CD4-positive, alpha-beta T cell (primary cell): ENCODE measurements around the gene SLC51A. TPM values are rescaled to one million over a fixed set of nuclear protein-coding genes. Genes with fewer than 3 reads are reported as not detected.

Experiments used
- ATAC-seq: fragments of 200-7000 bp; cut with Tn5 transposase; one replicate; pipeline ENCODE4 v1.10.0; 2022; ENCODE audit warnings: mild to moderate bottlenecking; ENCODE audit not compliant: poor library complexity
- CTCF ChIA-PET: fragments of 350-600 bp; sonication (Branson Sonifier 250); formaldehyde crosslinking; loops from one replicate; lab custom pipeline; 2021; ENCODE audit warnings: antibody characterized with exemption, inconsistent platforms; lab: Charles Lee
- POLR2A ChIA-PET: fragments of 350-600 bp; sonication (Branson Sonifier 250); formaldehyde crosslinking; loops from one replicate; lab custom pipeline; 2021; ENCODE audit warnings: antibody characterized with exemption, inconsistent platforms; lab: Charles Lee
- DNase-seq, 14 experiments: peaks; one replicate each; pipeline ENCODE4 v3.0.0-alpha.2; 2013 to 2020; ENCODE audit warnings: mixed read lengths in 2 of 14
- H3K27ac ChIP-seq, 2 donors: one replicate each; pipeline versions ENCODE4 v1.5.1 to v1.7.0; 2013; ENCODE audit warnings: low read length in 2 of 2, low read depth in 1 of 2, mild to moderate bottlenecking in 1 of 2
- H3K27me3 ChIP-seq, 2 experiments: 1 replicate in 1 of 2; 2 replicates in 1 of 2; pipeline versions ENCODE4 v1.6.1 to v1.7.0; 2013; ENCODE audit warnings: low read length in 2 of 2, control low read depth in 1 of 2, mild to moderate bottlenecking in 1 of 2, moderate library complexity in 1 of 2; ENCODE audit not compliant: insufficient read depth in 2 of 2, control insufficient read depth in 1 of 2
- H3K36me3 ChIP-seq: one replicate; pipeline ENCODE4 v1.6.1; 2013; ENCODE audit warnings: low read length, control low read depth; ENCODE audit not compliant: insufficient read depth
- H3K4me1 ChIP-seq: one replicate; pipeline ENCODE4 v1.6.1; 2013; ENCODE audit warnings: low read length, control low read depth; ENCODE audit not compliant: insufficient read depth
- H3K4me3 ChIP-seq: one replicate; pipeline ENCODE4 v1.5.1; 2013; ENCODE audit warnings: mild to moderate bottlenecking, low read length, moderate library complexity
- H3K9me3 ChIP-seq, 2 experiments: 1 replicate in 1 of 2; 2 replicates in 1 of 2; pipeline versions ENCODE4 v1.6.1 to v1.7.0; 2013; ENCODE audit warnings: low read length in 2 of 2, mild to moderate bottlenecking in 2 of 2, control low read depth in 1 of 2, moderate library complexity in 1 of 2; ENCODE audit not compliant: control insufficient read depth in 1 of 2, insufficient read depth in 1 of 2
- H3K27ac Mint-ChIP-seq: one replicate; pipeline ENCODE4 v1.8.0; 2020; ENCODE audit warnings: mixed read lengths
- H3K27me3 Mint-ChIP-seq: one replicate; pipeline ENCODE4 v1.8.0; 2021; ENCODE audit warnings: mixed read lengths
- H3K36me3 Mint-ChIP-seq: one replicate; pipeline ENCODE4 v1.8.0; 2021; ENCODE audit warnings: low read depth, mixed read lengths
- H3K4me1 Mint-ChIP-seq: one replicate; pipeline ENCODE4 v1.8.0; 2021; ENCODE audit warnings: low read depth, mixed read lengths
- H3K4me3 Mint-ChIP-seq: one replicate; pipeline ENCODE4 v1.8.0; 2020; ENCODE audit warnings: mild to moderate bottlenecking, mixed read lengths
- H3K9me3 Mint-ChIP-seq: one replicate; pipeline ENCODE4 v1.8.0; 2020; ENCODE audit warnings: mixed read lengths
- intact Hi-C, 2 experiments: fragments of 100-400 bp; cut with DNase I in 1 of 2; cut with micrococcal nuclease in 1 of 2; formaldehyde crosslinking; loops; one replicate each; pipeline versions ENCODE4 v1.15.1 to v1.9.0; 2023 to 2025; cut with DNase I, micrococcal nuclease
- total RNA-seq, 174 experiments: library from RNA in 2 of 174; stranded (reverse) in 2 of 174; gene quantifications; one replicate each; pipeline ENCODE4 v1.2.3 and lab custom pipeline; 2021 to 2026
- TF ChIP-seq, protein P1 (sequence below): fragments of 200-600 bp; IDR thresholded peaks from one replicate; pipeline ENCODE4 v1.8.0; 2022; ENCODE audit warnings: antibody characterized with exemption, mild to moderate bottlenecking

Gene SLC51A
- total RNA-seq, 2 experiments from 2014 or later: not detected

DNA sequence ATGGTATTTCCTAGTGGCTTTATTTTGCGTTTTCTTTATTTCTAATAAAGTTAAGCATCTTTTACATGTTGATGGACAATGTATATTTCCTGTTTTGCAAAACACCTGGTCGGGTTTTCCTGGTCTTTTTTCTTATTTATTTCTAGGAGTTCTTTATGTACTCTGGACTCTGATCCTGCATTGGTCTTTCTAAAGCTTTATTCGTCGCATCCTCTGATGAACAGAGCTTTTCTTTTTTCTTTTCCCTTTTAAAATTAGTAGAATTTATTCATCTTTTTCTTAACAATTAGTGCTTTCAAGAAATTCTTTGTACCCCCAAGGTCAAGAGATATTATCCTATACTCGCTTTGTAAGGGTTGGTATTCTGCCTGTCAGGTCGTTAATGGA lies 37.3 kb upstream of the SLC51A start:
- Histone ChIP-seq H3K36me3 (no peaks in the 10 kb centered on the region), H3K9me3 (no peaks in the 10 kb centered on the region), H3K4me3 (peak overlapping the region; percentile 42), H3K27ac (peak overlapping the region; percentile 74 to 87), H3K4me1 (peaks cover 61% of the 10 kb centered on the region), H3K27me3 (no peaks in the 10 kb centered on the region)
- ChIA-PET POLR2A (interaction anchor here (0.6 to 3.3 kb wide), 18 partner anchors 9 to 763 kb away, joined by 3 to 28 read pairs (median 4); partner anchors contain the start of genes DYNLT2B, FBXO45, NCBP2 and TFRC), CTCF (interaction anchor here (1.6 to 3.0 kb wide), 3 partner anchors 42 to 106 kb away, joined by 6 to 13 read pairs (median 6); no protein-coding TSS in a partner anchor)
- H3K27me3 Mint-ChIP-seq: no peaks in the 10 kb centered on the region
- peak overlapping the region; percentile 96 for H3K27ac Mint-ChIP-seq
- H3K4me3 Mint-ChIP-seq: peak overlapping the region; percentile 77
- intact Hi-C loops: loop anchor here in 1 of 2 experiments (1.0 kb wide), 2 partner anchors 40 to 97 kb away; partner anchors contain the start of gene TFRC
- H3K4me1 Mint-ChIP-seq: peaks cover 40% of the 10 kb centered on the region
- DNase-seq (no peak), ATAC-seq (no peak)
- H3K9me3 Mint-ChIP-seq: no peaks in the 10 kb centered on the region
- no peaks in the 10 kb centered on the region for H3K36me3 Mint-ChIP-seq
- TF ChIP-seq, protein P1, sequence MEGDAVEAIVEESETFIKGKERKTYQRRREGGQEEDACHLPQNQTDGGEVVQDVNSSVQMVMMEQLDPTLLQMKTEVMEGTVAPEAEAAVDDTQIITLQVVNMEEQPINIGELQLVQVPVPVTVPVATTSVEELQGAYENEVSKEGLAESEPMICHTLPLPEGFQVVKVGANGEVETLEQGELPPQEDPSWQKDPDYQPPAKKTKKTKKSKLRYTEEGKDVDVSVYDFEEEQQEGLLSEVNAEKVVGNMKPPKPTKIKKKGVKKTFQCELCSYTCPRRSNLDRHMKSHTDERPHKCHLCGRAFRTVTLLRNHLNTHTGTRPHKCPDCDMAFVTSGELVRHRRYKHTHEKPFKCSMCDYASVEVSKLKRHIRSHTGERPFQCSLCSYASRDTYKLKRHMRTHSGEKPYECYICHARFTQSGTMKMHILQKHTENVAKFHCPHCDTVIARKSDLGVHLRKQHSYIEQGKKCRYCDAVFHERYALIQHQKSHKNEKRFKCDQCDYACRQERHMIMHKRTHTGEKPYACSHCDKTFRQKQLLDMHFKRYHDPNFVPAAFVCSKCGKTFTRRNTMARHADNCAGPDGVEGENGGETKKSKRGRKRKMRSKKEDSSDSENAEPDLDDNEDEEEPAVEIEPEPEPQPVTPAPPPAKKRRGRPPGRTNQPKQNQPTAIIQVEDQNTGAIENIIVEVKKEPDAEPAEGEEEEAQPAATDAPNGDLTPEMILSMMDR: no peak

DNA sequence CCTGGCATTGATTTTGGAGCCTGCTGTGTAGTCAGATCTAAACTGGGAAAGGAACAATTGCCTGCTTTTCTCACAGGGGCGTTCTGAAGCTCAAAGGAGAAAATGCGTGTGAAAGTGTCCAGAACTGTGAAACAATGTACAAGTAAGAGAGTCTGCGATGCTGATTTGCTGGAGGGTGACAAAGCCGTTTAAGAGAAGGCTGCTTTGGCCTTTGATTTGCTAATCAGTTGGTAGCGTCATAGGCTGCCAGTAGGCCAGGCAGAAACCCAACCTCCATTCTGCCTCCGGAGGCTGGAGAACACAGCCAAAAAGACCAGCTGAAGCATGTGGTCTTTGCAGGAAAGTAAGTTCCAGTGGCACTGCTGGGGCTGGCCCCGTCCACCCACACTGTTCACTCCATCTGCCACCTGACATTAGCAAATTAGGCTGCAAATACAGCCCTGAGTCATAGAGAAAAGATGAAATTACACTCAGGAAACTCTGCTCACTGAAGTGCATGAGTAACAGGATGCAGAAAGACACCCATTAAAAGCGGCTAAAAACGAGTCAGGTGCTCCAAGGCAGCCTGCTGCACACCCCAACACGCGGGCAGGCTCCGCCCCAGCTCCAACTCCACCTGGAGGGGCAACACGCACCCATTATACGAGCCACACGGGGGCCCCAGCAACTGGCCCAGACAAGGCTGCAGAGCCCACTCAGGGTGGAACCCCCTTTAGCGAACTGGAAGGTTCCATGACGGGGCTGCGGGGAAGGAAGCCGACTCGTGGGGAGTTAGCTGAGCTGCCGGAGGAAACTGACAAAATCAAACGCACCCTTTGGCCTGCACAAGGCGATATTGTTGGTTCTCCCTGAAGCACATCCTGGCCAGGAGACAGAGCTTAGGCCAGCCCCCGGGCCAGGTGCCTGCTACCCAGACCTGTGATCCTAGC lies 36.7 kb upstream of the SLC51A start:
- ATAC-seq: peak; percentile 88
- intact Hi-C loops: loop anchor here (1.0 to 10.0 kb wide), 3 partner anchors 40 to 185 kb away; partner anchors contain the start of gene TFRC (in 1 of the 2)
- peaks cover 40% of the 10 kb centered on the region for H3K4me1 Mint-ChIP-seq
- POLR2A ChIA-PET: interaction anchor here (0.6 to 3.3 kb wide), 19 partner anchors 8 to 763 kb away, joined by 3 to 28 read pairs (median 4); partner anchors contain the start of genes DYNLT2B, FBXO45, NCBP2 and TFRC
- Histone ChIP-seq H3K27me3 (no peaks in the 10 kb centered on the region), H3K27ac (peak overlapping the region; percentile 74 to 87), H3K36me3 (no peaks in the 10 kb centered on the region), H3K9me3 (no peaks in the 10 kb centered on the region), H3K4me3 (peak overlapping the region; percentile 42), H3K4me1 (peaks cover 61% of the 10 kb centered on the region)
- DNase-seq: peak; percentile 49 to 92 (median 78)
- no peaks in the 10 kb centered on the region for H3K9me3 Mint-ChIP-seq
- H3K27ac Mint-ChIP-seq: peak overlapping the region; percentile 96
- no peaks in the 10 kb centered on the region for H3K36me3 Mint-ChIP-seq
- TF ChIP-seq, protein P1: no peak
- H3K27me3 Mint-ChIP-seq: no peaks in the 10 kb centered on the region
- peak overlapping the region; percentile 77 for H3K4me3 Mint-ChIP-seq
- CTCF ChIA-PET: interaction anchor here (0.6 to 3.0 kb wide), 10 partner anchors 8 to 111 kb away, joined by 3 to 13 read pairs (median 4); no protein-coding TSS in a partner anchor

DNA sequence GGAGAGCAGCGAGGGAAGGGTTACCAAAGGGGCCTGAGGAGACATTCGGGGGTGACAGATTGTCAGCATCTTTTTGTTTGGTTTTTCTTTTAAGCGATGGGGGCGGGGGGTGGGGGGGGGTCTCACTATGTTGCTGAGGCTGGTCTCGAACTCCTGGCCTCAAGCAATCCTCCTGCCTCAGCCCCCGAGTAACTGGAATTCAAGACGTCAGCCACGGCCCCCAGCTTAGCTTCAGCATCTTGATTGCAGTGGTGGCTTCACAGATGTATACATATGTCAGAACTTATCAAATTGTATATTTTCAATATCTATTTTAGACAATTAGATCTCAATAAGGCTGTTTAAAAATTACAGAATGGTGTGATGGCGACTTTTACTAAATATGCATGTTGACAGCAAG lies 36.0 kb upstream of the SLC51A start:
- no peak for ATAC-seq
- Histone ChIP-seq H3K27ac (peak overlapping the region; percentile 74 to 87), H3K27me3 (no peaks in the 10 kb centered on the region), H3K4me1 (peaks cover 61% of the 10 kb centered on the region), H3K4me3 (peak overlapping the region; percentile 42), H3K9me3 (no peaks in the 10 kb centered on the region), H3K36me3 (no peaks in the 10 kb centered on the region)
- H3K9me3 Mint-ChIP-seq: no peaks in the 10 kb centered on the region
- H3K4me3 Mint-ChIP-seq: no peak overlapping the region
- TF ChIP-seq, protein P1: no peak
- DNase-seq: no peak
- intact Hi-C loops: loop anchor here in 1 of 2 experiments (10.0 kb wide), 1 partner anchor 186 kb away; no protein-coding TSS in a partner anchor
- no peaks in the 10 kb centered on the region for H3K27me3 Mint-ChIP-seq
- H3K27ac Mint-ChIP-seq: peak overlapping the region; percentile 96
- CTCF ChIA-PET: interaction anchor here (1.0 to 3.0 kb wide), 6 partner anchors 7 to 107 kb away, joined by 3 to 13 read pairs (median 6); no protein-coding TSS in a partner anchor
- POLR2A ChIA-PET: interaction anchor here (1.3 to 3.3 kb wide), 9 partner anchors 12 to 137 kb away, joined by 3 to 28 read pairs (median 7); partner anchors contain the start of genes DYNLT2B and TFRC
- H3K4me1 Mint-ChIP-seq: peaks cover 40% of the 10 kb centered on the region
- no peaks in the 10 kb centered on the region for H3K36me3 Mint-ChIP-seq
